GM19238 (cell line): Measurements from ENCODE around the gene C2orf80.
"Not testable (repeated sequence)": the region's sequence is repeated elsewhere in the genome, so short reads cannot be mapped to it uniquely, and the experiment has no call there.

Source experiments
- DNase-seq: peaks from one replicate; pipeline ENCODE4 v3.0.0; 2011; ENCODE audit warnings: low spot score; ENCODE audit not compliant: insufficient read length

The C2orf80 gene

GRCh38 chr2:208135794-208136715 lies 53.8 kb downstream of the C2orf80 start:
- no peak for DNase-seq

GRCh38 chr2:208134928-208135586 lies 54.8 kb downstream of the C2orf80 start:
- DNase-seq: no peak

- no peak for DNase-seq
These were observed 59.1 kb downstream of the C2orf80 start for GRCh38 chr2:208130712-208131110.

DNA sequence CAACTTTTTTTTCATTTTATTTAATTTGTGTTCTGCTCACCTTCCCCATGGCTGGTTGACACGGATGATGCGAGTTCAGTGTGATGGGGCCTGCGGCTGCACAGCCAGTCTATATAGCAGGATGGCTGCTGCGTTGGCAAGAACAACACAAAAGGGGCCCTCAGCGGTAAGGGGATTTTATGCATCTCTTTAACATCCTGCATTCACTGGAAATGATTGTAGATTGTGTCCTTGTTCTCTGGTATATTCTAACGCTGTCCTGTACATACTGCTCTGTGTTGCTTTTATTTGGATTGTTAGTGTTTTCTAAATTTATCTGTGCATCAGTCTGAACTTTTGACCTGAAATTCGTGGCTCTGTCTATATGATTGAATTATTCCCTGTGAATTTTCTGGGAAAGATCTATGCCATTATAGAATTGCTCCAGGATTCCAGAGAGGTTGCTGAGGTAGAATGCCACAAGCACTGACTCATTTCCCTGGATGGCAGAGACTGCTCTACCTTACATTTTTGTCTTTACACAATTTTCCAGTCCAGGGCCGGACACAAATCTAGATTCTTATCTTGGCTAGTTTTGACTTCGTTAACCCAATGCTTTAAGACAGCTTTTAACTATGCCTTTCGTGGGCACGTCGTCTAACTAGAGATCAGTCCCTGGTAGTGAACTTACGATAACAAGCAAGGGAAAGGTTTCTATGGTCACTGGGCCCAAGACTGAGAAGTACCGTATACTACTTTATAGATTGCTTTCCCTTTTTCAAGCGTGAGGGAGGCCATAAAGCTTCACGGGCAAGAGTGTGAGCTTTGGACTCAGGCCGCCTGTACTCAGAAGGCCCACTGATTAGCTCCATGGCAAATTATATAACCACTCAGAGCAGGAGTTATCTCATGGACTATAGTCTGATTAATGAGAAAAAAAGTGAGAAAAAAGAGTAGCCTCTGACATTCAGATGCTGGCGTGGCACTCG lies 59.8 kb downstream of the C2orf80 start, which contains the start of gene CRYGC:
TSS of gene CRYGC (minus strand) at position 85 of the 968 bp plus-strand sequence. CDS start at position 49, 36 bp downstream.
- no peak for DNase-seq

DNA sequence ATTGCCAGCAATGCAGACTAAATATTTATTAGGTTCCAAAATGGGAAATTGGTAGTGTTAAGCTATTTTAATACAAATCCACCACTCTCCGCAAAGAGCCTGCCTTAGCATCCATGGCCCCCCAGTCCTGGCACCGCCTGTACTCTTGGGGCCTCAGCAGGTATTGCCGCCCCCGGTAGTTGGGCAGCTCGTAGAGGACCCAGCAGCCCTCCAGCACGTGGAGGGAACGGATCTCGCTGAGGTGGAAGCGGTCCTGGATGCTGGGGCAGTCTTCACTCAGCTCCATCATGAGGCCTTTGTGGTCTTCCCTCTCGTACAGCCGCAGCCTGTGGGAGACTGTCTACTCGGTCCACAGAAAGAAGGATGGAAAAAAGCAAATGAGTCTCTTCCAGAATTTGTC lies 61.7 kb downstream of the C2orf80 start:
- DNase-seq: no peak

DNA sequence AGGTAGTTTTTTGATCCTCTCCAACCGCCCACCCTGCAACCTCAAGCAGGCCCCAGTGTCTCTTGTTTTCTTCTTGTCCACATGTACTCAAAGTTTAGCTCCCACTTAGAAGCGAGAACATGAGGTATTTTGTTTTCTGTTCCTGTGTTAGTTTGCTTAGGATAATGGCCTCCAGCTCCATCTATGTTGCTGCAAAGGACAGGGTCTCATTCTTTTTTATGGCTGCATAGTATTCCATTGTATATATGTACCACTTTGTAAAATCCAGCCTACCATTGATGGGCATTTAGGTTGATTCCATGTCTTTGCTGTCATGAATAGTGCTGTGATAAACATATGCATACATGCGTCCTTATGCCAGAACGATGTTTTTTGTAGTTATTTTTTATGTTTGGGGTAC lies 62.7 kb downstream of the C2orf80 start:
- no peak for DNase-seq

- DNase-seq: no peak
These were observed 64.6 kb downstream of the C2orf80 start for GRCh38 chr2:208125251-208125650.

- DNase-seq: not testable (repeated sequence)
These were observed 65.7 kb downstream of the C2orf80 start, which contains the start of gene CRYGD for GRCh38 chr2:208124013-208124715. TSS of gene CRYGD (minus strand) at chr2:208124524. CDS start at chr2:208124473, 51 bp downstream.

- DNase-seq: no peak
These were observed 67.6 kb downstream of the C2orf80 start for GRCh38 chr2:208122248-208122647.

DNA sequence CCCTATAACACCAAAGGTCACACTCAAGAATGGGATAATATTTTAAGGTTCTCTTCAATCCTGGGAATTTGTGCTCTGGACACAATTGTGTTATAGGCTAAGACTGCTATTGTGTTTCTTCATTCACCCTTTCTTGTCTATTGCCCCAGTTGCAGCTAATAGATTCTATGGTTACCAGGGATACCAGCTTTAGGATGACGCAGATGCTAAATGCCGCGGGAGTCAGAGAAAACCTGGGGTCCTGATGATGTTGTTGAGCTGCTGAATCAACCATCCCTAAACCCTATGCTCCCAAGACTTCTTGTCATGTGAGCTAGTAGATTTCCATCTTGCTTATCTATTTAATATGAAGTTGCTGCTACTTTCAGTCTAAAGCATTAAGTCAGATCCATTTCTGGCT lies 70.9 kb downstream of the C2orf80 start:
- no peak for DNase-seq

DNA sequence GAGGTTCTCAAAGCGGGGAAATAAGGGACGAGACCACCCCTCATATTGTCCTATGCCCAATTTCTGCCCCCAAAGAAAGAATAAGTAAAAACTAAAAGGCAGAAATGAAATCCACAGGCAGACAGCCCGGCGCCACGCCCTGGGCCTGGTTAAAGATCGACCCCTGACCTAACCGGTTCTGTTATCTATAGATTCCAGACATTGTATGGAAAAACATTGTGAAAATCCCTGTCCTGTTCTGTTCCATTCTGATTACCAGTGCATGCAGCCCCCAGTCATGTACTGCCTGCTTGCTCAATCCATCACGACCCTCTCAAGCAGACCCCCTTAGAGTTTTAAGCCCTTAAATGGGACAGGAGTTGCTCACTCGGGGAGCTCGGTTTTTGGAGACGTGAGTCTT lies 72.4 kb downstream of the C2orf80 start:
- not testable (repeated sequence) for DNase-seq
